DMS114 treated with DMSO at 0.1 percent for 48 hours (cell line): ENCODE measurements around the gene HS1BP3.

Source experiments
- DNase-seq: peaks from one replicate; lab custom pipeline; 2025; ENCODE audit not compliant: unreplicated experiment; lab: John Stamatoyannopoulos, UW

HS1BP3 gene

GRCh38 chr2:20589975-20590703 lies 60.8 kb downstream of the HS1BP3 start:
- no peak for DNase-seq

- DNase-seq = no peak
These were observed 61.7 kb downstream of the HS1BP3 start for GRCh38 chr2:20588918-20589871.

DNA sequence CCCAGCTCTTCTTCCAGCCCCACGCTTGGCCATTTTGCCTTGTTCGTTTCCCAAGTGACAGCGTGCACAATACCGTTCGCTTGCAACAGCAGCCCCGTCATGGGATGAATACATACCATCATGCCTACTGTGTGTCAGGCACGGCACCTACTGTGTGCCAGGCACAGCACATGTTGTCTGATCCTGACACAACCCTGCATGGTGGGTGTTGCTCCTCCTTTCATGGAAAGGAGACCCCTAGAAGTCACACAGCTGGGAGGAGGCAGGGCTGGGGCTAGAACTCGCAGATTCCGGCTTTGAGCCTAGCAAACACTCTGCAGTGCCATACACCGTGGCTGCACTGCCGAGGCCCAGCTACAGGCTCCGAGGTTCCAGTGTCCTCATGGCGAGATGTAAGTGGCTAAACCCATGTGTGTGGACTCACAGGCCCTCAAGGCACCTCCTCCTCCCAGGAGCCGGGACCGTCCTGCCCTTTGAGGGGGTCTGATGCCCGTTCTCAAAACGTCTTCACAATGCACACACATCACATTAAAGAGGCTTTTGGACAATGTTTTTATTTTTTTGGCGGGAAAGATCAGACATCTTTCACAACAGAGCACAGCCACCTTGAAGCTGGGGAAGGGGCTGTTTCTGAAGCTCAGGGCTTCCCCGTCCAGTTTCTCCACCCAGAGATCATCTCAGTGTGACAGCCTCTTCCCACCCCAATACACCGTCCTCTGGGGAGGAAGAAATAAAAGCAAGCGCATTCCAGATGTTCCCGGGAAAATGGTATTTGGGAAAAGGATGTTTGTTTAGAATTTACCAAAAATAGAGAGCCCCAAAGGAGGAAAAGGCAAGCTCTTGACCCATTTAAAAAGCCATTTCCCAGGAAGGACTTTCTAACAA lies 64.9 kb downstream of the HS1BP3 start:
- DNase-seq = no peak

DNA sequence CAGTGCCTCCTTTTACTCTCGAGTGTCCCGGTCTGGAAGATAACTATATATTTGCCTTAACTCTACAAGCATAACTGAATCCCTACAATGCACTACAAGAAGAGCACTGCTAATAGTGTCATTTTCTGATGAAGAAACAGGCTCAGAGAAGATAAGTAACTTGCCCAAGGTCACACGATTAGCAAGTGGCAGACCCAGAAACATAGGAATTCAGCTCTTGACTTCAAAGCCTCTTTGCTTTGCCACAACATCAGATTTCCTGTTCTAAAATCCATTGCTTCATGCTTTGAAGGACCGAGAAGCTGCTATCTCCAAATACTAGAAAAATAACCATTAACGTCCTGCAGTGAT lies 65.6 kb downstream of the HS1BP3 start:
- no peak for DNase-seq

DNA sequence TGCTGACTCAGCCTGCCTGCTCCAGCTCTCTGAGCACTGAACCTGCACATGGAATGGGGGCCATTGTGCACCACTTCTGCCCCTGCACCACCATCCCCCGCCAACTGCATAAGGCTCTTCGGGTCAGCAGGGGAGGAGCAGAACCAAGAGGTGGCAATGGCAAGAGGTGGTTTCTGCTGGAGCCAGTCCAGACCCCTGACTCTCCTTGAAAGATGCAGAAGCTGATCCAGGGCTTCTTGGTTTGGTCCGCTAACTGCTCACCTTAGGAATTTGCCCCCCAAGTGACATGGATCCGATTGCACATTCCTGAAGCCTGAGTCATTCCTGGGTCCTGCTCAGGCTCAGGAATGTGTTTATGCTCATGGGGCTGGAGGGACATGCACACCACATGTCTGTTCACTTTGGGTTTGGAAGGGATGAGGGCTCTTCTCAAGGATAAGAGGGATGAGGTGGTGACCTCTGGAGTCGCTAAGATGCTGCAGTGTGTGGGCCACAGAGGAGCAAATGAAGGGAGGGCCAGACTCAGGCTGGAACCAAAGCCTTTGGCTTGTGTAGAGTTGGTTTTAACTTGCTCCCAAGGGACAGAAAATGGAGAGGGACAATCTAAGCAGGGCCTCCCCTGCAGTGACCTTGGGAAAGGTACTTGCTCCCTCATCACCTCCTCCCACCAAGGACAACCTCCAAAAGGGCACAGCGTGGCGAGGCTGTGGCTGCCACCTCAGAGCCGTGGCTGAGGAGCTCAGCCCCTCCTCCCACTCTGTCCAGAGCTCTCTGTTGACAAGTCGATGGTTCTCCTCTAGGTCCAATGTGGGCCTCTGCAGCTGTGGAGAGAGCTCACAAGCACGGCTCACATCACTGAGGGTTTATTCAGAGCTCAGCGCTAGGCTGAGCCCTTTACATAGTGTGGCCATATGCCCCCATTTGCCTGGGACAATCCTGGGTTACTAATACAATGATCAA lies 66.2 kb downstream of the HS1BP3 start:
- no peak for DNase-seq

DNA sequence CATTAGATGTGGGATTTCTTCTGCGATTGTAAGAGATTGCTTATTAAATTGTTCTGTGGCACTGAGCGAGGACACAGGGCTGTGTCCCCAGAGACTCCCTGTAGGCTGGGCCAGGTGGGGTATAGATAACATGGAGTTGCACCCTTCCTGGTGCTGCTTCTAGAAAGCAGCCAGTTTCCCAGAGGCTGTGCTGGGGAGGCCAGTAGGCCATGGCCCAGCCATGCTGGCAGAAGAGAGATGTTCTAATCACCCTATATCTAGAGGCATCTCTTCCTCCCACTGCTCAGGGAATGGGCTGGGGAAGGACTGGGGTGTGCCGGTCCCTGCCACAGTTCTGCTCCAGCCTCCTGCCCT lies 66.9 kb downstream of the HS1BP3 start:
- no peak for DNase-seq

- DNase-seq = no peak
These were observed 67.4 kb downstream of the HS1BP3 start for GRCh38 chr2:20583425-20583881.

DNA sequence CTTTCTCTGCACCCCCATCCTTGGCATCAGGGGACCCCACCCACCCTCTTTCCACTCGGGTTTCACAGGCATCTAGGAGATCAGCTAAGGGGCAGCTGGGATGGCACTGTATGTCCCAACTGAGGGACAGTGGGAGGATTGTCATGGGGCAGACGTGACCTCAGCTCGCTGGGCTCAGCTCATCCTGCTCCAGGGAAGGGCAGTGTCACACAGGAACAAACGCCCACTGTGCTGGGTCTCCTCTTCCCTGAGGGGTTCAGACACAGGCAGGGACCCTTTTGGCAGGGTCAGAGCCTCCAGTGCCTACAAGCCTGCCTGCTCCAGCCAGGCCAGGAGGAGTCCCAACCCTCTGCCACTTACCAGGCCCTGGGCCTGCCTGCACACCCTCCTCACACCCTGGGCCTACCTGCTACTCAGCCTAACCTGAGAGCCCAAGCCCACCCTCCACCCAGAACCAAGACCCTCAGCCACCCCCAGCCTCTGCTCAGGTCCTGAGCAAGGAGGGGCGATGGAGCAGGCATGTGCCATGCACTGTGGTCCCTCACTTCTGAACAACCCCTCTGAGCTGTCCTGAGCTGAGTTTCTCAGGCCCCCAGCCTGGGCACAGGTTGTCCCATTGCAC lies 68.2 kb downstream of the HS1BP3 start:
- DNase-seq = no peak

GRCh38 chr2:20580690-20581437 lies 70.0 kb downstream of the HS1BP3 start:
- DNase-seq = no peak

DNA sequence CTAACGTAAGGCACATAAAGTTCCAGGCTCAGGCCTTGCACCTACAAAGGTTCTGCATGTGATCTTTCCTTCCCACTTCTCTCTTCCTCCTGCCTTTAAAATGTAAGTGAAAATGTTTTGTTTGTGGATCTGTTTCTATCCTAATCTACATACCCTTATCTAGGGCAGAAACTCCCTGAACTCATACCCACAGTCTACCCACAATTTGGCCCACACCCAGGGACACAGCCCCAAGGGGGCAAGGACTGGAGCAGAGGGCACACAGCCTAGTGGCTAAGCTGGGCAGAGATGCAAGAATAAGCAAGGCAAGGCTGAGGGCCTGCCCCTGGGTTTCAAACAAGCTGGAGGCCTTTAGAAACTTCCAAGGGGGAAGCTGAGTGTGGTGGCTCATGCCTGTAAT lies 71.0 kb downstream of the HS1BP3 start:
- no peak for DNase-seq

- DNase-seq = no peak
These were observed 71.7 kb downstream of the HS1BP3 start for GRCh38 chr2:20578895-20579825.

DNA sequence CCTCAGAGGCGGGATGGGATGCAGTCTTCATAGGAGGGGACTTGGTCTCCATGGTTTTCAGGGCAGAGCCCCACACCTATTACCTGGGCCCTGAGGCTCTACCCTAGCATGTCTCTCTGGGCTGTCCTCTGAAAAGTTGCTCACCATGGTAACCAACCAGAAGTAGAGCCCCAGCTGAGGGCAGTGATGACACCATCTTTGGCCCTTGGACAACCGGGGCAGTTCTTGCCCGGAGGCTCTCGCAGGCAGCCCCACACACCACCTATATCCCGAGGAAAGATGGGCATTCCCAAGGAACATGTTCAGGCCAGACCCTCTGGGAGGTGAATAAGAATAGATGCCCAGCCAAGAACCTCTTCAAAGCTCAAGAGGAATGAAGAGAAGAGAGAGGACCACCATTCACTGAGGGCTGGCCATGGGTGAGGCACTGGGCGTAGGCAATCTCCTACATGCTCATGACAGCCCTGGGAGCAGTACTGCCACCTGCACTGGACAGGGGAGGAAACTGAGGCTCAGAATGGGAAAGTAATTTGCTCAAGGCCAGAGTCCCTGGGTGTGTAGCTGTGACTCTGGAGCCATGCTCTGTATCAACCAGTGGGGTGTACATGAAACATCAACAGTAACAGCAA lies 72.5 kb downstream of the HS1BP3 start:
- no peak for DNase-seq

GRCh38 chr2:20577495-20578235 lies 73.2 kb downstream of the HS1BP3 start:
- DNase-seq = no peak

DNA sequence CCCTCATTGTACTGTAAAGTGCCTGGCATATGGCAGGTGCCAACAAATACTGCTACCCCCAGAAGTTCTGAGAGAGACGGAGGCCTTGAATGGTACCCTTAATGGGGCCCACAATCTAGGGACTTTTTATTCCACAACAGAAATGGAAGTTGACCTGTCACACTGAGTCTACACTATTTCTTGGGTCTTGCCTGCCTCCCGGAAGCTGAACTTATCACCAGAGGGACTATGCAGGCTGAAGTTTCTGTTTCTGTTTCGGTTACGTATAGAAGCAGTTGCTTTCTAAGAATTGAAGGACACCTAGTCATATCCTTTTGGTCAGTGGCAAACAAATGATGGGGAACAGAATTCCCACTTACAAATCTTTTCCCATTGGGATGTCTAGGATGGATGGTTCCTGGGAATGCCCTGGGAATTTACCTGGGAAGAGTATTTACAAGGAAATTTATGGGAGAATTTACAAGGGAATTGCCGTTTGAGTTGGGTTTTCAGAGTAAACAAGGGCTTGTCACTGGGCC lies 74.2 kb downstream of the HS1BP3 start:
- no peak for DNase-seq

DNA sequence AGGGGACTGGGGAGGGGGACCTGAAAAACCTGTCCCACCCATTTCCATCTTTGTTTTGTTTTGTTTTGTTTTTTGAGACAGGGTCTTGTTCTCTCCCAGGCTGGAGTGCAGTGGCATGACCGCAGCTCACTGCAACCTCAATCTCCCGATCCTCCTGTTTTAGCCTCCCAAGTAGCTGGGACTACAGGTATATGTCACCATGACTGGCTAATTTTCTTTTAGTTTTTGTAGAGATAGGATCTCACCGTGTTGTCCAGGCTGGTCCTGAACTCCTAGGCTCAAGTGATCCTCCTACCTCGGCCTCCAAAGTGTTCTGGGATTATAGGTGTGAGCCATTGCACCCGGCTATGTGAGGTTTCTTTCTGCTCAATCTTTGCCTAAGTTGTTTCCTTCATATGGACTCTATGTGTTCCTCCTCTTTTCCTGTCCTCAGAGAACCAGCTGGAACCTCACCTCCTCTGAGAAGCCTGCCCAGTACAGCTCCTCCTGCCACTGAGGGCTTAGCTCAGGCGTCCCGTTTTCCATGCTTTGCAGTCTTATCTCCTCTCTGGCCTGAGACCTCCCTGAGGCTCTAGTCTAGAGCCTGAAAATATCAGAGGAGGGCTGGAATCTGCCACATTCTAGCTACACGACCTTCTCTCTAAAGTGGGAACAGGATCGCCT lies 74.8 kb downstream of the HS1BP3 start:
- no peak for DNase-seq

DNA sequence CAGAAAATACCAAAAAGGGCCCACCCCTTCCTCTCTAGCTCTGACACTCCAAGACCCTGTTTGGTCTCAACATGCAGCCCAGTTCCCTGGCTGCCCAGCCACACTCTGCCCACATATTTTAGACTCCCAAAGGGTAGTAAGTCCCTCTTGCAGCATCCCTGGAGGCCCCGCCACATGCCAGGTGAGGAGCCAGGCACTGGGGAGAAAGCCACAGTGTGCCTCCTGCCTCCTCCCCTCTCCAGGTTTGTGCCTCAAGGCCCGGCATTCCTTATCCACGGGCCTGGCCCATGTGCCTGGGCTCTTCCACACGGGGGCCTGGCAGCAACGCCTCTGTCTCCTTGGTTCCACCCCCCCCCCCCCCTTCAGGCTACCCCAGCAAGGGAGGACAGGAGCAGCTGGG lies 75.5 kb downstream of the HS1BP3 start:
- DNase-seq = no peak
